Breast epithelium (tissue), 4 donors: ENCODE measurements around the gene ABI2. TPM values are rescaled to one million over a fixed set of nuclear protein-coding genes. Genes with fewer than 3 reads are reported as not detected.
"Not testable (repeated sequence)": the region's sequence is repeated elsewhere in the genome, so short reads cannot be mapped to it uniquely, and the experiment has no call there.

ENCODE experiments used
- DNase-seq, 2 donors: peaks; one replicate each; pipeline ENCODE4 v3.0.0-alpha.2; 2019; ENCODE audit warnings: low spot score in 2 of 2
- H3K27ac ChIP-seq, 2 donors: fragments of 200-600 bp; sonication (generic) in 1 of 2; one replicate each; pipeline ENCODE4 v1.5.1; 2016 to 2019; ENCODE audit warnings: mild to moderate bottlenecking in 1 of 2
- H3K27me3 ChIP-seq, 2 donors: fragments of 200-600 bp; sonication (generic) in 1 of 2; one replicate each; pipeline versions ENCODE4 v1.5.1 to v1.6.0; 2017 to 2019; ENCODE audit warnings: control low read depth in 1 of 2, mild to moderate bottlenecking in 1 of 2
- H3K36me3 ChIP-seq: fragments of 200-600 bp; one replicate; pipeline ENCODE4 v1.5.1; 2019
- H3K4me1 ChIP-seq, 2 donors: fragments of 200-600 bp; sonication (generic); one replicate each; pipeline ENCODE4 v1.5.1; 2016 to 2019; ENCODE audit warnings: control low read depth in 1 of 2
- H3K4me3 ChIP-seq, 3 donors: fragments of 200-600 bp; sonication (generic); 1 replicate in 2 of 3; 2 replicates in 1 of 3; pipeline ENCODE4 v1.5.1; 2016 to 2019; ENCODE audit warnings: mild to moderate bottlenecking in 3 of 3, moderate library complexity in 2 of 3
- H3K9me3 ChIP-seq, 2 donors: fragments of 200-600 bp; sonication (generic) in 1 of 2; one replicate each; pipeline ENCODE4 v1.5.1; 2016 to 2019; ENCODE audit warnings: control low read depth in 1 of 2
- CTCF ChIP-seq, 3 donors: fragments of 450-650 bp; IDR thresholded peaks; one replicate each; pipeline ENCODE4 v1.5.1; 2016 to 2017; ENCODE audit warnings: antibody characterized with exemption in 3 of 3, mild to moderate bottlenecking in 3 of 3, moderate library complexity in 3 of 3
- POLR2A ChIP-seq: fragments of 450-650 bp; IDR thresholded peaks from one replicate; pipeline ENCODE4 v1.6.1; 2016; ENCODE audit warnings: antibody characterized with exemption, mild to moderate bottlenecking, moderate library complexity
- POLR2AphosphoS5 ChIP-seq, 3 donors: sonication (generic); formaldehyde crosslinking; IDR thresholded peaks; one replicate each; pipeline ENCODE4 v1.6.1; 2017; ENCODE audit warnings: antibody characterized with exemption in 3 of 3
- intact Hi-C: fragments of 100-400 bp; cut with DNase I; formaldehyde crosslinking; loops from one replicate; pipeline ENCODE4 v1.15.1; 2023; ENCODE audit warnings: low total_unique reads
- total RNA-seq, 3 donors: library from RNA; depleted of rRNA; stranded (reverse); fragments of >200 nt; gene quantifications; one replicate each; pipeline ENCODE4 v1.1.0, GENCODE V29; 2016

The ABI2 gene
- total RNA-seq, 3 donors from 2014 or later, result 16.0 to 71.6 (median 46.9) TPM

- Histone ChIP-seq H3K9me3 (no peaks in the 10 kb centered on the region), H3K27me3 (no peaks in the 10 kb centered on the region), H3K4me1 (peaks cover 0 to 6% of the 10 kb centered on the region in 2 donors), H3K27ac (no peak overlapping the region), H3K36me3 (no peaks in the 10 kb centered on the region), H3K4me3 (no peak overlapping the region)
- TF ChIP-seq CTCF (IDR thresholded peaks at IDR 0.05), result no peak
- no peak for TF ChIP-seq POLR2A
- TF ChIP-seq POLR2AphosphoS5 (IDR thresholded peaks at IDR 0.05), result no peak
- intact Hi-C loops, result loop anchor here (2.0 kb wide), 1 partner anchor 35 kb away; no protein-coding TSS in a partner anchor
- DNase-seq, result no peak
These were observed 79.3 kb downstream of the ABI2 start for GRCh38 chr2:203407496-203407895.

GRCh38 chr2:203412546-203413331 lies 84.5 kb downstream of the ABI2 start:
- H3K4me3 ChIP-seq, result no peak overlapping the region
- H3K36me3 ChIP-seq, result no peaks in the 10 kb centered on the region
- no peaks in the 10 kb centered on the region for H3K9me3 ChIP-seq
- no peak for DNase-seq
- peak overlapping the region in 1 of 2 donors; percentile 36 for H3K27ac ChIP-seq
- intact Hi-C loops, result no loop called here
- TF ChIP-seq CTCF (IDR thresholded peaks at IDR 0.05) (no peak), POLR2AphosphoS5 (IDR thresholded peaks at IDR 0.05) (no peak), POLR2A (no peak)
- H3K27me3 ChIP-seq, result no peaks in the 10 kb centered on the region
- H3K4me1 ChIP-seq, result peaks cover 0 to 9% of the 10 kb centered on the region in 2 donors

- H3K27me3 ChIP-seq, result no peaks in the 10 kb centered on the region
- peaks cover 0 to 9% of the 10 kb centered on the region in 2 donors for H3K4me1 ChIP-seq
- H3K36me3 ChIP-seq, result no peaks in the 10 kb centered on the region
- DNase-seq, result no peak
- intact Hi-C loops, result no loop called here
- H3K4me3 ChIP-seq, result no peak overlapping the region
- H3K27ac ChIP-seq, result no peak overlapping the region
- H3K9me3 ChIP-seq, result no peaks in the 10 kb centered on the region
- TF ChIP-seq POLR2AphosphoS5 (IDR thresholded peaks at IDR 0.05) (no peak), CTCF (IDR thresholded peaks at IDR 0.05) (no peak), POLR2A (no peak)
These were observed 85.6 kb downstream of the ABI2 start for GRCh38 chr2:203413796-203414195.

GRCh38 chr2:203418271-203418670 lies 90.1 kb downstream of the ABI2 start:
- no peaks in the 10 kb centered on the region for H3K27me3 ChIP-seq
- peaks cover 0 to 3% of the 10 kb centered on the region in 2 donors for H3K9me3 ChIP-seq
- H3K27ac ChIP-seq, result no peak overlapping the region
- DNase-seq, result peak in 1 of 2 donors; percentile 46
- no peaks in the 10 kb centered on the region for H3K4me1 ChIP-seq
- H3K4me3 ChIP-seq, result no peak overlapping the region
- no peaks in the 10 kb centered on the region for H3K36me3 ChIP-seq
- no peak for TF ChIP-seq POLR2A
- intact Hi-C loops, result no loop called here

GRCh38 chr2:203427061-203427460 lies 98.9 kb downstream of the ABI2 start:
- H3K27ac ChIP-seq, result no peak overlapping the region
- H3K4me1 ChIP-seq, result no peaks in the 10 kb centered on the region
- no peak for TF ChIP-seq POLR2AphosphoS5 (IDR thresholded peaks at IDR 0.05)
- TF ChIP-seq POLR2A, result no peak
- TF ChIP-seq CTCF (IDR thresholded peaks at IDR 0.05), result no peak

GRCh38 chr2:203429643-203430042 lies 101.4 kb downstream of the ABI2 start:
- H3K9me3 ChIP-seq, H3K36me3 ChIP-seq, H3K4me3 ChIP-seq, H3K27me3 ChIP-seq, intact Hi-C loops, DNase-seq, H3K4me1 ChIP-seq, H3K27ac ChIP-seq: not testable (repeated sequence)

More at GRCh38 chr2:203427061-203427460, 98.9 kb downstream of the ABI2 start:
- no peaks in the 10 kb centered on the region for H3K9me3 ChIP-seq
- H3K4me3 ChIP-seq, result no peak overlapping the region
- H3K27me3 ChIP-seq, result no peaks in the 10 kb centered on the region
- intact Hi-C loops, result no loop called here
- no peaks in the 10 kb centered on the region for H3K36me3 ChIP-seq
- DNase-seq, result no peak
